ENCODE measurements around the gene COLQ. TPM values are rescaled to one million over a fixed set of nuclear protein-coding genes. Genes with fewer than 3 reads are reported as not detected.
"Not testable (repeated sequence)": the region's sequence is repeated elsewhere in the genome, so short reads cannot be mapped to it uniquely, and the experiment has no call there.

Gene COLQ
- total and polyA plus RNA-seq, 2 donors: 1.8 to 6.8 TPM

DNA sequence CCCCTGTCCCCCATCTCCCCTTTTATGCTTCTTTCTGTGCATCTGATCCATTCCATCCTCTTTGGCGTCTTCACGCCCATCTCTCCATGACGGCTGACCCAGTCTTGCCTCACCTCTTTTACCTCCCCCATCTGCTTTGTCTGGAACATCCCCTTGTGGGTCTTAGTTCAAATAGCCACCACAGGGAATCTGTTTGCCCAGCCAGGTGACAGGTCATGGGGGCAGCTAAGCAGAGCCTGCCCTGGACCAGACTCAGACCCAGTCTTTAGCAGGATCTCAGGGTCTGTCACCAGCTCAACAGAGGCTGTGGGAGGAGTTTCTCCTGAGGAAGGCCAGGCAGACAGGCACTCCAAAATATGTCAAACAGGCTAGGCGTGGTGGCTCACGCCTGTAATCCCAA lies 28.1 kb downstream of the COLQ start:
- no peak overlapping the region for H3K27ac ChIP-seq (ENCODE audit: low read depth)

GRCh38 chr3:15492847-15493360 lies 28.6 kb downstream of the COLQ start:
- Histone ChIP-seq H3K36me3 (ENCODE audit: insufficient read depth) (no peaks in the 10 kb centered on the region), H3K4me1 (ENCODE audit: insufficient read depth) (no peaks in the 10 kb centered on the region), H3K27ac (ENCODE audit: low read depth) (no peak overlapping the region), H3K4me3 (ENCODE audit: low read depth, low read length) (no peak overlapping the region)
- WGBS: 81% methylated on average over 4 of the region's 4 CpGs
- DNase-seq (ENCODE audit: extremely low spot score): no peak

More for the DNA sequence above, 28.1 kb downstream of the COLQ start:
- no peaks in the 10 kb centered on the region for H3K4me1 ChIP-seq (ENCODE audit: insufficient read depth)
- no peaks in the 10 kb centered on the region for H3K36me3 ChIP-seq (ENCODE audit: insufficient read depth)
- no peak for DNase-seq (ENCODE audit: extremely low spot score)
- H3K4me3 ChIP-seq (ENCODE audit: low read depth, low read length): no peak overlapping the region
- 97% methylated on average over 5 of the region's 5 CpGs for WGBS

DNA sequence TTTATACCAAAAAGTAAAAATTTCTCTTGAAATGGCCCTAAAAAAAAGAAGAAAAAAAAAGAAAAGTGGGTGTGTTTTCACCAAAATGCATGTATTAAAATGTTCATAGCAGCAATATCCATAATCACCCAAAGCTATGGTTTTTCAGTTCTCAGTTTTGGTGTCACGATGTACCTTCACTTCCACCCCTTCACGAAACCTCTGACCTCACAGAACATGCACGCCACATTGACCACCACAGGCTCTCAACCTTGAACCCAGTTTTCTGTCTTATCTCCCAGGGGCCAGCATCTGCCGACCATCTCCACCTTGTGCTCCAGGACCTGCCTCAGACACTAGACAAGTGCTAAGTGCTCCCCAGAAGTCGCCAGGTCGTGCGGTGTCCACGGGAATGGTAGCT lies 30.4 kb downstream of the COLQ start:
- Histone ChIP-seq H3K4me1 (ENCODE audit: insufficient read depth) (no peaks in the 10 kb centered on the region), H3K4me3 (ENCODE audit: low read depth, low read length) (no peak overlapping the region), H3K27ac (ENCODE audit: low read depth) (no peak overlapping the region), H3K36me3 (ENCODE audit: insufficient read depth) (no peaks in the 10 kb centered on the region)
- 95% methylated on average over 8 of the region's 8 CpGs for WGBS
- no peak for DNase-seq (ENCODE audit: extremely low spot score)

GRCh38 chr3:15490158-15490557 lies 31.3 kb downstream of the COLQ start:
- Histone ChIP-seq H3K4me3 (ENCODE audit: low read depth, low read length) (no peak overlapping the region), H3K36me3 (ENCODE audit: insufficient read depth) (no peaks in the 10 kb centered on the region), H3K4me1 (ENCODE audit: insufficient read depth) (no peaks in the 10 kb centered on the region), H3K27ac (ENCODE audit: low read depth) (no peak overlapping the region)
- no peak for DNase-seq (ENCODE audit: extremely low spot score)
- 92% methylated on average over 2 of the region's 2 CpGs for WGBS

DNA sequence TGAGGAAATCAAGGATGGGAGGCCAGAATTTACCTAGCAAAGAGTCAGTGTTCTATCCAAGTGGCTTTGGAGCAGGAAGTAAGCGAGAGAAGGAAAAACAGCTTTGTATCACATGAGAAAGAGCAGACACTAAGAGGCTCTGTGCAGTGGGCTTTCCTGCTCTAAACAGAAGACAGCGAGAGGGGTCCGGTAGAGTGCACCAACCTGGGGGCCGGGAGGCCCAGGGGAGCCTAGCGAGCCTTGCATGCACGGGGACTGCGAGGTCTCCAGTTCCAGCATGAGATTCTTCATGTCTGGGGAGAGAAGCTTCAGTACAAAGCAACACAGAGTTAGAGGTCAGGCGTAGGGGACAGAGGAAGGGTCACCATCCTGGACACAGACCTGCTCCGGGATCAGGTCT lies 33.5 kb downstream of the COLQ start:
- WGBS: 96% methylated on average over 9 of the region's 9 CpGs
- H3K36me3 ChIP-seq (ENCODE audit: insufficient read depth): no peaks in the 10 kb centered on the region
- H3K4me1 ChIP-seq (ENCODE audit: insufficient read depth): no peaks in the 10 kb centered on the region
- no peak for DNase-seq (ENCODE audit: extremely low spot score)
- no peak overlapping the region for H3K27ac ChIP-seq (ENCODE audit: low read depth)
- H3K4me3 ChIP-seq (ENCODE audit: low read depth, low read length): no peak overlapping the region

- Histone ChIP-seq H3K4me1 (ENCODE audit: insufficient read depth) (no peaks in the 10 kb centered on the region), H3K36me3 (ENCODE audit: insufficient read depth) (no peaks in the 10 kb centered on the region), H3K4me3 (ENCODE audit: low read depth, low read length) (no peak overlapping the region), H3K27ac (ENCODE audit: low read depth) (no peak overlapping the region)
- 95% methylated on average over 4 of the region's 4 CpGs for WGBS
- DNase-seq (ENCODE audit: extremely low spot score): no peak
Observed at GRCh38 chr3:15486979-15487378, 34.5 kb downstream of the COLQ start.

- no peak for DNase-seq (ENCODE audit: extremely low spot score)
- H3K27ac ChIP-seq (ENCODE audit: low read depth): no peak overlapping the region
- no peak overlapping the region for H3K4me3 ChIP-seq (ENCODE audit: low read depth, low read length)
- no peaks in the 10 kb centered on the region for H3K4me1 ChIP-seq (ENCODE audit: insufficient read depth)
- 84% methylated on average over 2 of the region's 2 CpGs for WGBS
- no peaks in the 10 kb centered on the region for H3K36me3 ChIP-seq (ENCODE audit: insufficient read depth)
Observed at GRCh38 chr3:15486020-15486419, 35.5 kb downstream of the COLQ start.

- not testable (repeated sequence) for H3K36me3 ChIP-seq (ENCODE audit: insufficient read depth); H3K4me3 ChIP-seq (ENCODE audit: low read depth, low read length); DNase-seq (ENCODE audit: extremely low spot score); H3K27ac ChIP-seq (ENCODE audit: low read depth); H3K4me1 ChIP-seq (ENCODE audit: insufficient read depth)
- 95% methylated on average over 6 of the region's 6 CpGs for WGBS
Observed at GRCh38 chr3:15484551-15484950, 37.0 kb downstream of the COLQ start.

DNA sequence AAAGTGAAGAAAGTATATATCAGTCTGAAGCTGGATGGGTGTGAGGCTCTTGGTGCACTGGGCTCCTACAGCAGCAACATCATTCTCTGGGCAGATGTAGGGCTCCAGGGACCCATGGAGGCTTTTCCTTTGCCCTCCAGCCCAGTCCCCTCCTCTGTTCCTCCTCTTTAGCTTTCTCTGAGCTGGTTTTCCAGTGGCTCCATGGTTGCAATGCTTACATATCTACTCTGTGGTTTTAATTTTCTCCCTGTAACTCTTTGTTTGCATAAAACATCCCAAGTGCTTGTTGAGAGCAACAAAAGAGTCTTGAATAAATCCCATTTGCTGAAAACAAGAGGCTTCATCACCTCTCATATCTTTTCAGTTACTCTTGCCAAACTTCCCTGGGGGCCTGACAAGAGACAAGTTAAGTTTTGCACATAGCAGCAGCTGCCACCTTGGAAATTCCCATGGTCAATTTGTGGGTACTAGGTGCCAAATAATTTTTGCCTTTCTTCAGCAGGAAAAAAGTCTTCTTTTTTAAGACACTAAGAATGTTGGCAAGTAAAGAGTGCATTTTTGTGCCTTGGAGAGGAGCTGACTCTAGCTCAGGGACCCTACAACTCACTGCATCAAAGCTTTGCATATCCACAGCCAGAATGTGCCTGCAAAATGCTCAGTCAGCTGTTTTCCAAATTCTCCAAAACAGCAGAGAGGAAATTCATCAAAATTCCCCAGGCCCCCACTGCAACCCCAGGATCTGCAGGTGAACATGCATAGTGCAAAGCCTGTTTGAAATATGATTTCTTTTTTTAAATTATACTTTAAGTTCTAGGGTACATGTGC lies 41.9 kb downstream of the COLQ start:
- DNase-seq (ENCODE audit: extremely low spot score): no peak
- no peak overlapping the region for H3K27ac ChIP-seq (ENCODE audit: low read depth)
- H3K4me3 ChIP-seq (ENCODE audit: low read depth, low read length): no peak overlapping the region
- H3K4me1 ChIP-seq (ENCODE audit: insufficient read depth): no peaks in the 10 kb centered on the region
- H3K36me3 ChIP-seq (ENCODE audit: insufficient read depth): no peaks in the 10 kb centered on the region

GRCh38 chr3:15478640-15478979 lies 42.9 kb downstream of the COLQ start:
- no peak overlapping the region for H3K4me3 ChIP-seq (ENCODE audit: low read depth, low read length)
- no peak for DNase-seq (ENCODE audit: extremely low spot score)
- WGBS: 93% methylated on average over 5 of the region's 5 CpGs
- H3K36me3 ChIP-seq (ENCODE audit: insufficient read depth): no peaks in the 10 kb centered on the region
- H3K27ac ChIP-seq (ENCODE audit: low read depth): no peak overlapping the region
- H3K4me1 ChIP-seq (ENCODE audit: insufficient read depth): no peaks in the 10 kb centered on the region

- 84% methylated on average over 6 of the region's 6 CpGs for WGBS
- H3K36me3 ChIP-seq (ENCODE audit: insufficient read depth): no peaks in the 10 kb centered on the region
- H3K27ac ChIP-seq (ENCODE audit: low read depth): no peak overlapping the region
- no peak for DNase-seq (ENCODE audit: extremely low spot score)
- no peak overlapping the region for H3K4me3 ChIP-seq (ENCODE audit: low read depth, low read length)
- H3K4me1 ChIP-seq (ENCODE audit: insufficient read depth): no peaks in the 10 kb centered on the region
Observed at GRCh38 chr3:15477951-15478639, 43.4 kb downstream of the COLQ start.

GRCh38 chr3:15476378-15476777 lies 45.1 kb downstream of the COLQ start:
- Histone ChIP-seq H3K27ac (ENCODE audit: low read depth) (no peak overlapping the region), H3K4me1 (ENCODE audit: insufficient read depth) (no peaks in the 10 kb centered on the region), H3K4me3 (ENCODE audit: low read depth, low read length) (no peak overlapping the region), H3K36me3 (ENCODE audit: insufficient read depth) (no peaks in the 10 kb centered on the region)
- DNase-seq (ENCODE audit: extremely low spot score): no peak
- WGBS: 57% methylated on average over 3 of the region's 3 CpGs

DNA sequence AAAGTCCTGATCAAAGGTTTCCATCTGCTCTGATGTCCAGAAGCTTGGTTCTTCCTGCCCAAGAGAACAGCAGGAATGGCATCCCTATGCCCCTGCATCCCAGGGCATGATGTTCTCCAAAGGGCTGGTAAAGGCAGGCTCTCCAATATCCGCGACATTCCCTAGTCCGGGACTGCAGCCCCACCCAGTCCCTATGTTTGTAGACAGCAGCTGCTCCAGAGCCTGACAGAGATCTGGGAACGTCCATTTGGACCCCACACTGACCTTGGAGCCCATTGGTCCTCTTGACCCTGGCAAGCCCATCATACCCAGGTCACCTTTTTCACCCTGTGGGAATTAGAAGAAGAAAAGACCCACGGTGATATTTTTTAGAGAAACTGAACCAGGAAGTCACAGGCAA lies 46.3 kb downstream of the COLQ start:
- no peaks in the 10 kb centered on the region for H3K36me3 ChIP-seq (ENCODE audit: insufficient read depth)

GRCh38 chr3:15471861-15472260 lies 49.6 kb downstream of the COLQ start:
- Histone ChIP-seq H3K36me3 (ENCODE audit: insufficient read depth) (no peaks in the 10 kb centered on the region), H3K4me3 (ENCODE audit: low read depth, low read length) (no peak overlapping the region), H3K27ac (ENCODE audit: low read depth) (no peak overlapping the region), H3K4me1 (ENCODE audit: insufficient read depth) (no peaks in the 10 kb centered on the region)
- DNase-seq (ENCODE audit: extremely low spot score): no peak
- WGBS: 82% methylated on average over 3 of the region's 3 CpGs

More for the DNA sequence above, 46.3 kb downstream of the COLQ start:
- no peak for DNase-seq (ENCODE audit: extremely low spot score)
- 59% methylated on average over 5 of the region's 5 CpGs for WGBS
- Histone ChIP-seq H3K4me1 (ENCODE audit: insufficient read depth) (no peaks in the 10 kb centered on the region), H3K27ac (ENCODE audit: low read depth) (no peak overlapping the region), H3K4me3 (ENCODE audit: low read depth, low read length) (no peak overlapping the region)

Data from urinary bladder (tissue), 4 donors.